AG09309 (cell line): ENCODE data around the gene GTF3C1.

Source experiments
- DNase-seq: peaks from one replicate; pipeline ENCODE4 v3.0.0-alpha.2; 2010; ENCODE audit warnings: low read depth
- H3K4me3 ChIP-seq: 2 replicates; pipeline ENCODE4 v1.5.1; 2011; ENCODE audit warnings: mild to moderate bottlenecking, low read depth, low read length, moderate library complexity; ENCODE audit not compliant: control insufficient read depth
- CTCF ChIP-seq: IDR thresholded peaks from 2 replicates; pipeline ENCODE4 v1.5.1; 2011; ENCODE audit warnings: mild to moderate bottlenecking, low read depth, low read length, inconsistent platforms; ENCODE audit not compliant: insufficient read depth, control insufficient read depth; ENCODE audit errors: missing control alignments

The GTF3C1 gene

DNA sequence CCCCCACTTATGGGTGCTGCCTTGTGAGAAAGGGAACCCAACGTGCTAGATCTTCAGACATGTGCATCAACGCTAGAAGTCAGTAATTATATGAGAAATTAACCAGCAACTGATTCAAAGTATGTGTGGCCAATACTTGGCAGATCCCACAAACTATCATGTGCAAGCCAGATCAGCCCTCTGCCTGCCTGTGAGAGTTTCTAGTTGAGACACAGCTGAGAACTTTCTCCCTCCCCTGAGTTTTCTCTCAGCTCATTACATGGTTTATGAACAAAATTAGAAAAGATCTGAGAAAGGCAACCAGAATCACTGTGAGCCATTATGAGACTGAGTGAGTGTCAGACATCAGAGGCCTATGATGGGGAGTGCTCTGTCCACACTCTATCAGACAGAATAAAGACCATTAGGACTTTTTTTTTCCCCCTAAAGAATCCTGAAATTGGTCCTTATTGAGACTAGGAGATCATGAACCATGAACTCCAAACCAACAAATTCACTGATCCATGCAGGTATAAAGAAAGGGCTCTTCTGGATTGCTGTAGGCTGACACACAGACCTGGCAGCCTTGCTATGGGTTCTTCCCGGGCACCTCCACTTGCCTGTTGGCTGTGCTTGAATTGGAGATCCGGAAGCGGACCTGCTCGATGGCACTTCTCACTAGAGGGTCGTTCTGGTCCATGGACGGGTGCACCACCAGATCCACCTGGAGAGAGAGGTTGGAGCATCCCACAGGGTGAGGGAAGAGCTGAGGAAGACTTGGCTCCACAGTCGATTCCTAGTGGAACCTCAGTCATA, 51.5 kb downstream of the GTF3C1 start:
- H3K4me3 ChIP-seq = no peak overlapping the region
- DNase-seq = no peak
- no peak for TF ChIP-seq CTCF

DNA sequence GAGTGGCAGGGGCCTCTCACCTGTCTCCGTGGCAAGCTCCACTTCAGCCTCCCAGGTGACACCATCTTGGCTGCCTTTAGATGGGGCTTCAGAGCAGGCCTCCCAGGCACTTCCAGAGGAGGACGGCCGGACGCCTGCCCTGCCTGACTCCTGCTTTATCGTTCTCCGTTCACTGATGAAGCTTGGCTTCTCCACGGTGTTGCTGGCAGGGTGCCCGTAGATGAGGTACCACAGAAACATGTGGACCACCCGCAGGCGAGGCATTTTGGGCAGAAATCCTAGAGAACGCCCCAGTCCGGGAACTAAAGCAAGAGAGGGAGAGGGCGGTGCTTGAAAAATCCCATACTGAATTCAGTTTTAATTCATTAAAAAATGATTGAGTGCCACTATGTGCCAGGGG, 54.5 kb downstream of the GTF3C1 start:
- H3K4me3 ChIP-seq = no peak overlapping the region
- DNase-seq = no peak
- TF ChIP-seq CTCF = no peak

DNA sequence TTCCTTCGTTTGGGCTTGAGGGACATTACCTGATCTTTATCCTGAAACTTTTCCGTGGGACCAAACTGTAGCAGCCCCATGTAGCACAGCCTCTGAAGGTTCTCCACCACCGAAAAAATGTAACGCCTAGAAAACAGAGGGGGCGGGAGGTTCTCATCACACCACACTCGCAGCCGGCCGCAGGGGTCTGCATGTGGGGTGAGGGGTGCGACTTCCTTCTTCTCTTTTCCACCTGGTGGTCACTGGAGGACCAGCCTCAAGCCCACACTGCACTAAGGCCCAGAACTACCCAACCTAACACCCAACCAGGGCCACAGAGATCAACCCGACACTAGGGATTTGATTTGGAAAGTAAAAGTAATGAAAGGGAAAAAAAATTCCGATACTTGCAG, 57.1 kb downstream of the GTF3C1 start:
- H3K4me3 ChIP-seq = no peak overlapping the region
- no peak for TF ChIP-seq CTCF
- DNase-seq = no peak

- DNase-seq = no peak
- TF ChIP-seq CTCF = no peak
- no peak overlapping the region for H3K4me3 ChIP-seq
These were observed 57.7 kb downstream of the GTF3C1 start for GRCh38 chr16:27491894-27492587.

GRCh38 chr16:27489906-27490305, 59.8 kb downstream of the GTF3C1 start:
- DNase-seq = no peak
- TF ChIP-seq CTCF = no peak
- no peak overlapping the region for H3K4me3 ChIP-seq

DNA sequence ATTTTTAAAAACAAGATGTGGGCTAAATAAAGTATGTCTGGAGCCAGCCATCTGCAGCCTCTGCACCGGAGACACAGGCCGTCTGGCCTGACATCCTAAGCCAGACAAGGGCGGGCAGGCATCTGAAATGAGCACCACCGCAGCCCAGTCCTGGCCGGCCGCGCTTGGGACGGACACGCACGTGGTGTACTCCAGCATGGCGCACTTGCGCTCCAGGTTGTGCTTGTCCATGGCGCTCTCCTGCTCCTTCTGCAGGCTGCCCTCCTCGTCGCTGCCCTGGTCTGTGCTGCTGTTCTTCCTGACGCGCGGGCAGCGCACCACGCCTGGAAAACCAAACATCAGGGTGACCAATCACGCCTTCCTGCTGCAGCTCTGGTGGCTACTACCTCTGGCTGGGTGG, 60.3 kb downstream of the GTF3C1 start:
- DNase-seq = no peak
- no peak for TF ChIP-seq CTCF
- H3K4me3 ChIP-seq = no peak overlapping the region
